Pancreas (tissue), 10 donors: ENCODE measurements around the gene ASB3. TPM values are rescaled to one million over a fixed set of nuclear protein-coding genes. Genes with fewer than 3 reads are reported as not detected.

Experiments
- ATAC-seq, 4 donors: fragments of 200-7000 bp; cut with Tn5 transposase; one replicate each; pipeline versions ENCODE4 v1.8.0 to v1.9.1; 2020; ENCODE audit warnings: mild to moderate bottlenecking in 4 of 4, moderate library complexity in 4 of 4
- DNase-seq, 6 donors: peaks; one replicate each; pipeline ENCODE4 v3.0.0-alpha.2; 2020
- FAIRE-seq: peaks from 2 replicates; lab custom pipeline; 2012; peaks lifted over from hg19 to GRCh38; lab: Jason Lieb, UNC
- H3K27ac ChIP-seq, 4 donors: fragments of 200-600 bp; sonication (generic); 1 replicate in 3 of 4; 2 replicates in 1 of 4; pipeline versions ENCODE4 v1.5.0 to v1.8.0; 2020
- H3K27me3 ChIP-seq, 4 donors: fragments of 200-600 bp; one replicate each; pipeline ENCODE4 v1.8.0; 2021
- H3K36me3 ChIP-seq, 3 donors: fragments of 200-600 bp; sonication (generic) in 1 of 3; one replicate each; pipeline versions ENCODE4 v1.5.0 to v1.8.0; 2020 to 2021
- H3K4me1 ChIP-seq, 3 donors: fragments of 200-600 bp; one replicate each; pipeline ENCODE4 v1.8.0; 2021
- H3K4me3 ChIP-seq, 4 donors: fragments of 200-600 bp; sonication (generic) in 2 of 4; one replicate each; pipeline versions ENCODE4 v1.5.0 to v1.8.0; 2020 to 2021
- H3K9me3 ChIP-seq, 4 donors: fragments of 200-600 bp; one replicate each; pipeline ENCODE4 v1.8.0; 2021
- CTCF ChIP-seq, 4 donors: fragments of 200-600 bp; sonication (generic) in 3 of 4; IDR thresholded peaks; one replicate each; pipeline versions ENCODE4 v1.5.0 to v1.8.0; 2021; ENCODE audit warnings: antibody characterized with exemption in 4 of 4
- WGBS, 2 donors: extraction: QIAGEN DNeasy Blood & Tissue Kit; methylation state at CpG; one replicate each; pipeline ENCODE4 v1.1.7; 2013; 5-methylcytosine and 5-hydroxymethylcytosine counted together
- intact Hi-C, 3 donors: fragments of 100-400 bp; cut with DNase I; formaldehyde crosslinking; loops; one replicate each; pipeline versions ENCODE4 v1.11.1 to v1.14.2; 2022
- polyA plus RNA-seq, 2 donors: library from polyadenylated mRNA; stranded (reverse); fragments of 200-250 nt; gene quantifications; one replicate each; pipeline ENCODE4 v1.2.3, GENCODE V29; 2013
- total RNA-seq, 6 donors: library from RNA; stranded (reverse); fragmentation: NEBNext Ultra II Directional in 4 of 6; extraction: Animal tissue kit (Norgen Biotek cat#: 25700) in 4 of 6; gene quantifications; one replicate each; pipeline versions ENCODE4 v1.2.1 to v1.2.4, GENCODE V29; 2021 to 2023
- donor health status: healthy with polysubstance abuse.
- donor health status: DM: no; HTN: no; CAD: no; lungs with moderate emphysema.
- donor health status: DM: no; HTN: no; CAD: no.
- donor health status: control.
- donor health status: control.
- donor health status: Bipolar disorder and iron deficiency.
- donor health status: DM: yes; HTN: yes; CAD: no.
- donor health status: DM: no; HTN: no; CAD: no.
- donor health status: DM: no; HTN: no; CAD: no.
- donor health status: DM: yes; HTN: yes; CAD: no.

The ASB3 gene
- total and polyA plus RNA-seq, 8 donors, result 4.3 to 10.1 (median 7.2) TPM

DNA sequence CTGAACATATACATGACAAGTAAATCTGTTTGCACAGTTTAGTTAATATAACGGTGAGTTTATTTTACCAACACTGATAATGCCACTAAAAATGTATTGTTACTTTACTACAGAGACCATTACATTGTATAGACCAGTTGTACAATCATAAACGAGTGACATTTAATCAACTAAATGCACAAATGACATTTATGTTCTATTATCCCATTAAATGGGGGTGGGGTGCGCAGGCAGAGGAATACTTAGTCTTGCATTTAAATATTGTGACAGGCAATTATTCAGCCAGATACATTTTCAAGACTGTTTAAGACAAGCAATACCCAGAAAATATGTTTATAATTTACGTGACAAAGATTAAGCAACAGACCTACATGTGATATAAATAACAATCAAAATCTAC, 91.2 kb downstream of the ASB3 start:
- DNase-seq, result no peak
- intact Hi-C loops, result no loop called here
- Histone ChIP-seq H3K4me3 (no peak overlapping the region), H3K4me1 (no peaks in the 10 kb centered on the region), H3K27ac (no peak overlapping the region), H3K9me3 (no peaks in the 10 kb centered on the region), H3K36me3 (peaks cover 0 to 5% (median 0%) of the 10 kb centered on the region in 3 donors), H3K27me3 (no peaks in the 10 kb centered on the region)
- 82 to 83% methylated on average over 4 of the region's 4 CpGs for WGBS, 2 donors
- FAIRE-seq, result no peak
- TF ChIP-seq CTCF (IDR thresholded peaks at IDR 0.05), result no peak
- no peak for ATAC-seq

GRCh38 chr2:53694096-53694771, 92.5 kb downstream of the ASB3 start:
- no peak overlapping the region for H3K4me3 ChIP-seq
- no peak for DNase-seq
- ATAC-seq, result no peak
- no peaks in the 10 kb centered on the region for H3K27me3 ChIP-seq
- no peak overlapping the region for H3K27ac ChIP-seq
- intact Hi-C loops, result no loop called here
- no peak for TF ChIP-seq CTCF (IDR thresholded peaks at IDR 0.05)
- no peak for FAIRE-seq
- WGBS, 2 donors, result 93 to 98% methylated on average over 3 of the region's 3 CpGs
- no peaks in the 10 kb centered on the region for H3K36me3 ChIP-seq
- no peaks in the 10 kb centered on the region for H3K4me1 ChIP-seq
- no peaks in the 10 kb centered on the region for H3K9me3 ChIP-seq

- ATAC-seq, result no peak
- H3K27ac ChIP-seq, result no peak overlapping the region
- 80 to 87% methylated on average over 2 of the region's 2 CpGs for WGBS, 2 donors
- intact Hi-C loops, result no loop called here
- no peaks in the 10 kb centered on the region for H3K9me3 ChIP-seq
- H3K4me3 ChIP-seq, result no peak overlapping the region
- no peak for DNase-seq
- no peak for FAIRE-seq
- H3K4me1 ChIP-seq, result no peaks in the 10 kb centered on the region
- no peaks in the 10 kb centered on the region for H3K36me3 ChIP-seq
- TF ChIP-seq CTCF (IDR thresholded peaks at IDR 0.05), result no peak
- no peaks in the 10 kb centered on the region for H3K27me3 ChIP-seq
Observed at GRCh38 chr2:53690876-53691275, 95.9 kb downstream of the ASB3 start.

GRCh38 chr2:53672881-53673522, 113.8 kb downstream of the ASB3 start:
- H3K4me1 ChIP-seq, result no peaks in the 10 kb centered on the region
- DNase-seq (no peak), ATAC-seq (no peak), FAIRE-seq (no peak)
- H3K27ac ChIP-seq, result no peak overlapping the region
- H3K27me3 ChIP-seq, result no peaks in the 10 kb centered on the region
- TF ChIP-seq CTCF (IDR thresholded peaks at IDR 0.05), result no peak
- H3K9me3 ChIP-seq, result no peaks in the 10 kb centered on the region
- intact Hi-C loops, result no loop called here
- WGBS, 2 donors, result 60 to 65% methylated on average over 2 of the region's 2 CpGs
- no peaks in the 10 kb centered on the region for H3K36me3 ChIP-seq
- H3K4me3 ChIP-seq, result no peak overlapping the region

DNA sequence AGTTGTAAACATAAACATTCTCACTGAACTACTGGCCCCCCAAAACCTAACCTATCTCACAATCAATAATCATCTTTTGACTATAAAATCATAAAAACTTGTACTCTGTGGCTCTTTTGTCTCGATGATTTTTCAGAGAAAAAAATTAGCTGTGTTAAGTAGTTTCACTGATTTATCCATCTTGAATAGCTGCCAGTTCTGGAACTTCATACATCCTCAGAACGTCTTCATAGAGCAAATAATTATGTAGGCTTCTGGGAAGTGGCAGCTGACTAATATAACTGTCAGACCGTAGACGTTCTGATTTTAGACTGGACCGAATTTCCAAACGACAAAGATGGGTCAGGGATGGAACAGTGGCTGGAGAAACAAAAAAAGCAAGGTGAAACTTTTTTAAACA, 116.4 kb downstream of the ASB3 start:
- FAIRE-seq, result no peak
- TF ChIP-seq CTCF (IDR thresholded peaks at IDR 0.05), result no peak
- Histone ChIP-seq H3K9me3 (no peaks in the 10 kb centered on the region), H3K27me3 (no peaks in the 10 kb centered on the region), H3K4me3 (no peak overlapping the region), H3K4me1 (no peaks in the 10 kb centered on the region), H3K36me3 (no peaks in the 10 kb centered on the region), H3K27ac (no peak overlapping the region)
- intact Hi-C loops, result no loop called here
- 76 to 79% methylated on average over 6 of the region's 6 CpGs for WGBS, 2 donors
- DNase-seq, result no peak
- ATAC-seq, result no peak
